ENCODE measurements around the gene DTWD1.
"Not testable (repeated sequence)": the region's sequence is repeated elsewhere in the genome, so short reads cannot be mapped to it uniquely, and the experiment has no call there.

The DTWD1 gene

GRCh38 chr15:49645941-49646340 lies 25.1 kb downstream of the DTWD1 start:
- DNase-seq (ENCODE audit: low spot score), result no peak

- DNase-seq (ENCODE audit: low spot score), result no peak
These were observed 26.0 kb downstream of the DTWD1 start for GRCh38 chr15:49646891-49647290.

GRCh38 chr15:49649987-49650386 lies 29.1 kb downstream of the DTWD1 start:
- no peak for DNase-seq (ENCODE audit: low spot score)

DNA sequence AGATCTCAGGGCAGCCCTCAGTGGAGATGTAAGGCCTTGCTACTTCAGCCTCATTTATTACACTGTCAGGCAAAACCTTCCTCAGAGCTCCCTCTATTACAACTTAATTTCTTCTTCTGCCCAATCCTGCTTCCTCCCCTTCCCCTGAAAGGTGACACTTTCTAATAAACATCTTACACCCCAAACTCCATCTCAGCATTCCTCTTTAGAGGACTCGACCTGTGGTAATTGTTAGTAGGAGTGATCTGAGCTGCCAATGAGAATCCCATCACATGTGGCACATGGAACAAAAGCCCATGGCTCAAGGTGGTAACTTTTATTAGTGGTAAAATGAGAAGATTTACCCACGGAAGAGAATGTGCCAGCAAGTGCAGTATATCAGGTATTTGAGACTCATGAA lies 29.8 kb downstream of the DTWD1 start:
- DNase-seq (ENCODE audit: low spot score), result no peak

- DNase-seq (ENCODE audit: low spot score), result no peak
These were observed 32.1 kb downstream of the DTWD1 start for GRCh38 chr15:49652922-49653321.

DNA sequence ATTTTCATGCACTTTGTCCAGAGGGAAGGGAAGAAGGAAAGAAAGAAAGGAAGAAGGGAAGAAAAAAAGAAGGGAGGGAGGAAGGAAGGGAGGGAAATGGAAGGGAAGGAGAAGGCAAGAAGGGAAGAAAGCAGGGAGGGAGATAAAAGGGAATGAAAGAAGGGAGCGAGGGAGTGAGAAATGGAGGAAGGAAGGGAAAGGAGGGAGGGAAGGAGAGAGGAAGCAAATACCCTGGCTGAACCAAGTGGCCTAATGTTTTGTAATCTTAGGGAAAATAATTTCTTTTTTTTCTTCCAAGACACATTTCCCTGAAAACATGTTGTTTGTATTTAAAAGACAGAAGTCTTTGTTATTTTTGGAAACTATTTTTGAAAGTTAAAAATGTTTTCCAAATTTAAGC lies 35.9 kb downstream of the DTWD1 start:
- no peak for DNase-seq (ENCODE audit: low spot score)

DNA sequence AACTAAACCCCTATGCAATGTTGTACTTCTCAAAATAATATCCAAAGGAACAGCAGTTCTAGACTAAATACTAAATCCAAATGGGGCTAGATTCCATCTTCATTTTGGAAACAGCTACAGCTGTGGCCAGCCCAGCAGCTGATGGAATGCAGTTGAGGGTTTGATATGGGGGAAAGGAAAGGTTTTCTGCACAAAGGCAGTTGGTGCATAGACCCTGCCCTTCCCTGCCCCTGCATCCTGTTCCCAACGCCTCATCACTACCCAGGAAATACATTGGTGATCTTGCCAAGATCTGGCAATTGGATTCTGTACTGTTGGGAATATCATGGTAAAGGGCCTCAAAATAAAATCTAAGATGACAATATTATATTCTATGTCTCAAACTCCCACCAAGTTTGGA lies 43.9 kb downstream of the DTWD1 start:
- no peak for DNase-seq (ENCODE audit: low spot score)

DNA sequence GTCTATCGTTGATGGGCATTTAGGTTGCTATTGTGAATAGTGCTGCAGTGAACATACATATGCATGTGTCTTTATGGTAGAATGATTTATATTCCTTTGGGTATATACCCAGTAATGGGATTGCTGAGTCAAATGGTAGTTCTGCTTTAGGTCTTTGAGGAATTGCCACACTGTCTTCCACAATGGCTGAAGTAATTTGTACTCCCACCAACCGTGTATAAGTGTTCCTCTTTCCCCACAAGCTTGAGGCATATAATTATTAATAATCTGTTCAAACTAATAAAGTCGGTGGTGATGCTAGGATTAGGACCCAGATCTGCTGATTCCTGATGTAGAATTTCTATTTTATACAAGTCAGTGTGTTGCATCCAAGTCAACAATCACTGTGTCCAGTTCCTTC lies 45.6 kb downstream of the DTWD1 start:
- DNase-seq (ENCODE audit: low spot score), result not testable (repeated sequence)

GRCh38 chr15:49669288-49669687 lies 48.4 kb downstream of the DTWD1 start:
- DNase-seq (ENCODE audit: low spot score), result no peak

GRCh38 chr15:49673861-49674260 lies 53.0 kb downstream of the DTWD1 start:
- DNase-seq (ENCODE audit: low spot score), result no peak

DNA sequence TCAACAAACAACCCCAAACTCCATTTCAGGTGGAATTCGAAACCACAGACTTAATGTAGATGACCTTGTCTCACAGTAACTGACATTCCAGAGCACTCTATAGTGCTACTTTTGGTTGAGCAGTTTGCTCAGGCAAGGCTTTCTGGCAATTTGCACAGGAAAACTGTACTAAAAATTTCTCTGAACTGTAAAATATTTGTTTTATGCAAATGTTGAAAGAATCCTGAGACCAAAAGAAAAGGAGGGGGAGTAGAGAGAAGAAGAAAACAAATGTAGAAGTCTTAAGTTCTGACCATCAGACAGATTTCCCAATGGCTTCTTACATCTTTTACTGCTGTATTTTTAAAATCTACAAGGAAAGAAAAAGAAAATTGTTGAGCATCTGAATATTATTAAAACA lies 53.5 kb downstream of the DTWD1 start:
- no peak for DNase-seq (ENCODE audit: low spot score)

GRCh38 chr15:49675041-49675440 lies 54.2 kb downstream of the DTWD1 start:
- DNase-seq (ENCODE audit: low spot score), result no peak

GRCh38 chr15:49678655-49679054 lies 57.8 kb downstream of the DTWD1 start:
- DNase-seq (ENCODE audit: low spot score), result no peak

GRCh38 chr15:49686599-49686998 lies 65.8 kb downstream of the DTWD1 start:
- no peak for DNase-seq (ENCODE audit: low spot score)

DNA sequence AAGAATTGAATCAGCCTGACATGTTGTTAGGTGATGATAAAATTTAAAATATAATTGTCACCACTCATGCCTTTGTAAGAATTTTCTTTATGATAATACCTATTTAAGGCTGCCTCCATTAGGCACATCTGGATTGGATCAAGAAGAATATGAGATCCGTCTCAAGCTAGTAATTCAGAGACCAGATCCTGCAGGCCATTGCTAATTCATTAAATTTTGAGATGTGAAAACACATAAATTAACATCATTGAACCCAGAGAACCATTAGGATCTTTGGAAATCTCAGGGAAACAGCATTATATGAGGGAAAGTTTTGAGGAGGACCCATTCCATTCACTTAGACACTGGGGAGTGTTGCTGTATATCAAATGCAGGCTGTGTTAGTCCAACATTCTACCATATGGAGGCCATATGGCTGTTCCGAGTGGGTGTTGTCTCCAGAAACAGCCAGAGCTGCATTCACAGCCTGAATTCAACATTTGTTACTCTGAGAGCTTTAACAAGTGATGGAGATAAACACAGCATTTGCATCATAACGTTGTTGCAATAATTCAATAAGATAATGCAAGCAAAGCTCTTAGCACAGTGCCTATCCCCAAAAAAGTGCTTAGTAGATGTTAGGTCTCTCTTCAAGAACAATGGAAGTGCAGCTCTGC lies 67.4 kb downstream of the DTWD1 start:
- no peak for DNase-seq (ENCODE audit: low spot score)

- no peak for DNase-seq (ENCODE audit: low spot score)
These were observed 71.8 kb downstream of the DTWD1 start for GRCh38 chr15:49692514-49693090.

DNA sequence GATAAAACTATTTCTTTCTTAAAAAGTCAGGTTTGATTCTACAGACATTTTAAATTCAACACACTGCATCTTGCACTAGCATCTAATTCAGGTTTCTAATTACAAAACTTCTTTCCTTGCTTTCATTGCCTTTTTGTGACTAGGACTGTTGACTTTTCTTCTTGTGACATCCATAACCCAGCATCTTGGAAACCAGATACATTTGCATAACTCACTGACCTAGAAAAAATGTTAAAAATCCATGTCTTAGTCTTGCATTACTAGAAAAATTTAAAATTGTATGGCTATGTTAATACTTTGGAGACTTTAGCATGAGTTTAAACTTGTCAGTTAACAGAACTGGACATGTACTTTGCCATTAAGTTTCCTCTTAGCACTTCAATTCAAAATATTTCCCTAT lies 72.7 kb downstream of the DTWD1 start:
- DNase-seq (ENCODE audit: low spot score), result no peak

- DNase-seq (ENCODE audit: low spot score), result no peak
These were observed 75.6 kb downstream of the DTWD1 start for GRCh38 chr15:49696433-49696832.

- DNase-seq (ENCODE audit: low spot score), result no peak
These were observed 76.3 kb downstream of the DTWD1 start for GRCh38 chr15:49697121-49697520.

GRCh38 chr15:49702982-49703381 lies 82.1 kb downstream of the DTWD1 start:
- DNase-seq (ENCODE audit: low spot score), result not testable (repeated sequence)

All from HuH-7 (cell line).